ENCODE data around the gene NOTUM.

The NOTUM gene

GRCh38 chr17:81907219-81908145, 53.5 kb downstream of the NOTUM start:
- TF ChIP-seq CTCF (IDR thresholded peaks at IDR 0.05) = no peak

GRCh38 chr17:81906476-81907218, 54.3 kb downstream of the NOTUM start:
- no peak for TF ChIP-seq CTCF (IDR thresholded peaks at IDR 0.05)

- no peak for TF ChIP-seq CTCF (IDR thresholded peaks at IDR 0.05)
Measured at GRCh38 chr17:81905993-81906392, 55.0 kb downstream of the NOTUM start.

- TF ChIP-seq CTCF (IDR thresholded peaks at IDR 0.05) = no peak
Measured at GRCh38 chr17:81905424-81905875, 55.5 kb downstream of the NOTUM start.

GRCh38 chr17:81904600-81905423, 56.2 kb downstream of the NOTUM start:
- no peak for TF ChIP-seq CTCF (IDR thresholded peaks at IDR 0.05)

- no peak for TF ChIP-seq CTCF (IDR thresholded peaks at IDR 0.05)
Measured at GRCh38 chr17:81903896-81904599, 56.9 kb downstream of the NOTUM start.

Measured in LNCAP (cell line).